ENCODE measurements around the gene CCNI2. TPM values are rescaled to one million over a fixed set of nuclear protein-coding genes. Genes with fewer than 3 reads are reported as not detected.

The CCNI2 gene
- total and polyA plus RNA-seq, 9 of the 15 experiments (the other 6 are each of a cell fraction or from before 2014, with no cell fraction given), result 0.05 to 1.7 (median 0.81) TPM; not detected in 5

DNA sequence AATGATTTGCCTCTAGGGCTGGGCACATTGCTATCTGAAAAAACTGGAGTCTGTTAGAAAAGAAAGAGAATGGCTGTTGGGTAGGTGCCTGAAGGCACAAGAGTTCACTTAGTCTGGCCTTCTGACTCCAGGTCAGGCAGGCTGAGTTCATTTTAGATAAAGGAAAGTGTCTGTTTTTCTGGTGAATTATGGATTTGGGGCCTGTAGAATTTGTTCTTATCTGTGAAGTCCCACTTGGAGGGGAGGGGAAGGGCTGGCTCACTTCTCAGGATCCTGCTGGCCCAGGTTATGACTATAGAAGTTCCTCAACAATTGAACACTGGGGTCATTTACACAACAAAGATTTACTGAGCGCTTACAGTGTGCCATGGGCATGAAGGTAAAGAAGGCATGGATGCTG lies 41.3 kb downstream of the CCNI2 start (continued):
- TF ChIP-seq, protein P1, sequence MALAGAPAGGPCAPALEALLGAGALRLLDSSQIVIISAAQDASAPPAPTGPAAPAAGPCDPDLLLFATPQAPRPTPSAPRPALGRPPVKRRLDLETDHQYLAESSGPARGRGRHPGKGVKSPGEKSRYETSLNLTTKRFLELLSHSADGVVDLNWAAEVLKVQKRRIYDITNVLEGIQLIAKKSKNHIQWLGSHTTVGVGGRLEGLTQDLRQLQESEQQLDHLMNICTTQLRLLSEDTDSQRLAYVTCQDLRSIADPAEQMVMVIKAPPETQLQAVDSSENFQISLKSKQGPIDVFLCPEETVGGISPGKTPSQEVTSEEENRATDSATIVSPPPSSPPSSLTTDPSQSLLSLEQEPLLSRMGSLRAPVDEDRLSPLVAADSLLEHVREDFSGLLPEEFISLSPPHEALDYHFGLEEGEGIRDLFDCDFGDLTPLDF (CRISPR knock-in tag; IDR thresholded peaks at IDR 0.05), result no peak
- TF ChIP-seq PCBP1 (IDR thresholded peaks at IDR 0.05; ENCODE audit: low read depth, low read length, poor library complexity, severe bottlenecking) (no peak), ZNF584 (CRISPR knock-in tag; IDR thresholded peaks at IDR 0.05; ENCODE audit: low read depth) (no peak), TEAD4 (IDR thresholded peaks at IDR 0.05; ENCODE audit: low read length) (peak; percentile 53; the same call in 1 of the 2 replicates), TEAD4 (CRISPR knock-in tag; IDR thresholded peaks at IDR 0.05; ENCODE audit: borderline replicate concordance) (no peak), STAT5B (CRISPR knock-in tag; IDR thresholded peaks at IDR 0.05) (no peak), MTA1 (IDR thresholded peaks at IDR 0.05; ENCODE audit: borderline replicate concordance) (no peak), CBFA2T2 (conservative IDR thresholded peaks at IDR 0.05) (peak; percentile 72), ZBTB17 (CRISPR knock-in tag; IDR thresholded peaks at IDR 0.05) (no peak), OTX1 (CRISPR knock-in tag; IDR thresholded peaks at IDR 0.05) (no peak)
- TF ChIP-seq, protein P2, sequence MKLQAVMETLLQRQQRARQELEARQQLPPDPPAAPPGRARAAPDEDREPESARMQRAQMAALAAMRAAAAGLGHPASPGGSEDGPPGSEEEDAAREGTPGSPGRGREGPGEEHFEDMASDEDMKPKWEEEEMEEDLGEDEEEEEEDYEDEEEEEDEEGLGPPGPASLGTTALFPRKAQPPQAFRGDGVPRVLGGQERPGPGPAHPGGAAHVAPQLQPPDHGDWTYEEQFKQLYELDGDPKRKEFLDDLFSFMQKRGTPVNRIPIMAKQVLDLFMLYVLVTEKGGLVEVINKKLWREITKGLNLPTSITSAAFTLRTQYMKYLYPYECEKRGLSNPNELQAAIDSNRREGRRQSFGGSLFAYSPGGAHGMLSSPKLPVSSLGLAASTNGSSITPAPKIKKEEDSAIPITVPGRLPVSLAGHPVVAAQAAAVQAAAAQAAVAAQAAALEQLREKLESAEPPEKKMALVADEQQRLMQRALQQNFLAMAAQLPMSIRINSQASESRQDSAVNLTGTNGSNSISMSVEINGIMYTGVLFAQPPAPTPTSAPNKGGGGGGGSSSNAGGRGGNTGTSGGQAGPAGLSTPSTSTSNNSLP (IDR thresholded peaks at IDR 0.05; ENCODE audit: borderline replicate concordance, low read depth, low read length), result peak; percentile 69
- TF ChIP-seq, protein P3, sequence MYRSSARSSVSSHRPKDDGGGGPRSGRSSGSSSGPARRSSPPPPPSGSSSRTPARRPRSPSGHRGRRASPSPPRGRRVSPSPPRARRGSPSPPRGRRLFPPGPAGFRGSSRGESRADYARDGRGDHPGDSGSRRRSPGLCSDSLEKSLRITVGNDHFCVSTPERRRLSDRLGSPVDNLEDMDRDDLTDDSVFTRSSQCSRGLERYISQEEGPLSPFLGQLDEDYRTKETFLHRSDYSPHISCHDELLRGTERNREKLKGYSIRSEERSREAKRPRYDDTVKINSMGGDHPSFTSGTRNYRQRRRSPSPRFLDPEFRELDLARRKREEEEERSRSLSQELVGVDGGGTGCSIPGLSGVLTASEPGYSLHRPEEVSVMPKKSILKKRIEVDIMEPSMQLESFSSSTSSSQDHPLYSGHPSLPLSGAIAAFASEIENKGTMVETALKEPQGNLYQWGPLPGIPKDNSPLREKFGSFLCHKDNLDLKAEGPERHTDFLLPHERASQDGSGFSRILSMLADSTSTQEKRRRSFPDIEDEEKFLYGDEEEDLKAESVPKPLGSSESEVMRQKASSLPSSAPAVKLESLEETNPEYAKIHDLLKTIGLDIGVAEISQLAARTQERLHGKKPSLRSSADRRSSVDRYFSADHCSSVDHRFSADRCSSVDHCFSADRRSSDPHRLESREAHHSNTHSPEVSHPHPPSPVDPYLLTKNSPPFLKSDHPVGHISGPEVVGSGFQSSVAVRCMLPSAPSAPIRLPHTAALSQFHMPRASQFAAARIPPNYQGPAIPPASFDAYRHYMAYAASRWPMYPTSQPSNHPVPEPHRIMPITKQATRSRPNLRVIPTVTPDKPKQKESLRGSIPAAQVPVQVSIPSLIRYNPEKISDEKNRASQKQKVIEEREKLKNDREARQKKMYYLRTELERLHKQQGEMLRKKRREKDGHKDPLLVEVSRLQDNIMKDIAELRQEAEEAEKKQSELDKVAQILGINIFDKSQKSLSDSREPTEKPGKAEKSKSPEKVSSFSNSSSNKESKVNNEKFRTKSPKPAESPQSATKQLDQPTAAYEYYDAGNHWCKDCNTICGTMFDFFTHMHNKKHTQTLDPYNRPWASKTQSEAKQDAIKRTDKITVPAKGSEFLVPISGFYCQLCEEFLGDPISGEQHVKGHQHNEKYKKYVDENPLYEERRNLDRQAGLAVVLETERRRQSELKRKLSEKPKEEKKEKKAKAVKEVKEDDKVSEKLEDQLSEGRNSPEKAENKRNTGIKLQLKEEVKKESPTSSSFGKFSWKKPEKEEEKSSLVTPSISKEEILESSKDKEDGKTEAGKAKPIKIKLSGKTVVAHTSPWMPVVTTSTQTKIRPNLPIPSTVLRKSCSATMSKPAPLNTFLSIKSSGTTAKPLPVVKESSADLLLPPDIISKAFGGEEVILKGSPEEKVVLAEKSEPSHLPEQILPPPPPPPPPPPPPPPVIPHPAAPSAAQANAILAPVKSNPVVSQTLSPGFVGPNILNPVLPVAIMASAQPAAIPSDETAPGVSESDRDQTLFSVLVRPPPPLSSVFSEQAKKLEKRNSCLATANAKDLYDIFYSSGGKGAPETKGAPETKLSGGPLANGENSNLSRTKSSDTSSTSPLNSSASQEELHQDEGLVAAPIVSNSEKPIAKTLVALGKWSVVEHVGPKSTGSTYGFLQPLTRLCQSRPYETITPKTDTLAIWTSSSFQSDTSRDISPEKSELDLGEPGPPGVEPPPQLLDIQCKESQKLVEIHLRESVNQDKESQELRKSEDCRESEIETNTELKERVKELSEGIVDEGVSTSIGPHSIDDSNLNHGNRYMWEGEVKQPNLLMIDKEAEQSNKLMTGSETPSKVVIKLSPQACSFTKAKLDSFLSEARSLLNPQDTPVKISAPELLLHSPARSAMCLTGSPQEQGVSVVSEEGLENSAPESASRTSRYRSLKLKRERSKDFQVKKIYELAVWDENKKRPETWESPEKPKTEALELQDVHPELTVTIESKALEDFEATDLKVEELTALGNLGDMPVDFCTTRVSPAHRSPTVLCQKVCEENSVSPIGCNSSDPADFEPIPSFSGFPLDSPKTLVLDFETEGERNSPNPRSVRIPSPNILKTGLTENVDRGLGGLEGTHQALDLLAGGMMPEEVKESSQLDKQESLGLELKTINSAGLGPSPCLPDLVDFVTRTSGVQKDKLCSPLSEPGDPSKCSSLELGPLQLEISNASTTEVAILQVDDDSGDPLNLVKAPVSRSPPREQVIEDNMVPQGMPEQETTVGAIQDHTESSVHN (IDR thresholded peaks at IDR 0.05; ENCODE audit: borderline replicate concordance in 1 of 2, low read depth in 1 of 2), result no peak
- TF ChIP-seq, protein P4, sequence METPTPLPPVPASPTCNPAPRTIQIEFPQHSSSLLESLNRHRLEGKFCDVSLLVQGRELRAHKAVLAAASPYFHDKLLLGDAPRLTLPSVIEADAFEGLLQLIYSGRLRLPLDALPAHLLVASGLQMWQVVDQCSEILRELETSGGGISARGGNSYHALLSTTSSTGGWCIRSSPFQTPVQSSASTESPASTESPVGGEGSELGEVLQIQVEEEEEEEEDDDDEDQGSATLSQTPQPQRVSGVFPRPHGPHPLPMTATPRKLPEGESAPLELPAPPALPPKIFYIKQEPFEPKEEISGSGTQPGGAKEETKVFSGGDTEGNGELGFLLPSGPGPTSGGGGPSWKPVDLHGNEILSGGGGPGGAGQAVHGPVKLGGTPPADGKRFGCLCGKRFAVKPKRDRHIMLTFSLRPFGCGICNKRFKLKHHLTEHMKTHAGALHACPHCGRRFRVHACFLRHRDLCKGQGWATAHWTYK (CRISPR knock-in tag; IDR thresholded peaks at IDR 0.05), result no peak
- TF ChIP-seq, protein P5, sequence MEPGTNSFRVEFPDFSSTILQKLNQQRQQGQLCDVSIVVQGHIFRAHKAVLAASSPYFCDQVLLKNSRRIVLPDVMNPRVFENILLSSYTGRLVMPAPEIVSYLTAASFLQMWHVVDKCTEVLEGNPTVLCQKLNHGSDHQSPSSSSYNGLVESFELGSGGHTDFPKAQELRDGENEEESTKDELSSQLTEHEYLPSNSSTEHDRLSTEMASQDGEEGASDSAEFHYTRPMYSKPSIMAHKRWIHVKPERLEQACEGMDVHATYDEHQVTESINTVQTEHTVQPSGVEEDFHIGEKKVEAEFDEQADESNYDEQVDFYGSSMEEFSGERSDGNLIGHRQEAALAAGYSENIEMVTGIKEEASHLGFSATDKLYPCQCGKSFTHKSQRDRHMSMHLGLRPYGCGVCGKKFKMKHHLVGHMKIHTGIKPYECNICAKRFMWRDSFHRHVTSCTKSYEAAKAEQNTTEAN (CRISPR knock-in tag; IDR thresholded peaks at IDR 0.05), result no peak

All from K562 (cell line).